Activated naive CD8-positive, alpha-beta T cell treated with anti-CD3 and anti-CD28 coated beads, Interleukin-2, amount 10 ng/mL, durations not matched to agents 7 days and 5 days (primary cell): ENCODE results near the gene KIAA2012. TPM values are rescaled to one million over a fixed set of nuclear protein-coding genes. Genes with fewer than 3 reads are reported as not detected.

ENCODE experiments used
- ATAC-seq: fragments of 150-1000 bp; cut with Tn5 transposase; one replicate; pipeline ENCODE4 v1.10.0; 2021; ENCODE audit warnings: low read depth, moderate library complexity
- POLR2A ChIA-PET: fragments of 350-600 bp; sonication (Branson Sonifier 250); formaldehyde crosslinking; loops from one replicate; lab custom pipeline; 2021; ENCODE audit warnings: antibody characterized with exemption; lab: Charles Lee
- DNase-seq: peaks from one replicate; pipeline ENCODE4 v3.0.0; 2021
- H3K27ac Mint-ChIP-seq: one replicate; pipeline ENCODE4 v1.8.0; 2022; ENCODE audit warnings: mild to moderate bottlenecking, mixed read lengths
- H3K27me3 Mint-ChIP-seq: one replicate; pipeline ENCODE4 v1.8.0; 2022; ENCODE audit warnings: mild to moderate bottlenecking, moderate library complexity, mixed read lengths
- H3K36me3 Mint-ChIP-seq: one replicate; pipeline ENCODE4 v1.8.0; 2021; ENCODE audit warnings: mild to moderate bottlenecking, mixed read lengths
- H3K4me1 Mint-ChIP-seq: one replicate; pipeline ENCODE4 v1.8.0; 2021; ENCODE audit warnings: mixed read lengths
- H3K4me3 Mint-ChIP-seq: one replicate; pipeline ENCODE4 v1.8.0; 2022; ENCODE audit warnings: mild to moderate bottlenecking, moderate library complexity, mixed read lengths
- H3K9me3 Mint-ChIP-seq: one replicate; pipeline ENCODE4 v1.8.0; 2021; ENCODE audit warnings: mixed read lengths
- total RNA-seq, 2 experiments: library from RNA; stranded (reverse); gene quantifications; one replicate each; pipeline ENCODE4 v1.2.3, GENCODE V29; 2021

The KIAA2012 gene
- total RNA-seq, 2 experiments from 2014 or later: not detected

DNA sequence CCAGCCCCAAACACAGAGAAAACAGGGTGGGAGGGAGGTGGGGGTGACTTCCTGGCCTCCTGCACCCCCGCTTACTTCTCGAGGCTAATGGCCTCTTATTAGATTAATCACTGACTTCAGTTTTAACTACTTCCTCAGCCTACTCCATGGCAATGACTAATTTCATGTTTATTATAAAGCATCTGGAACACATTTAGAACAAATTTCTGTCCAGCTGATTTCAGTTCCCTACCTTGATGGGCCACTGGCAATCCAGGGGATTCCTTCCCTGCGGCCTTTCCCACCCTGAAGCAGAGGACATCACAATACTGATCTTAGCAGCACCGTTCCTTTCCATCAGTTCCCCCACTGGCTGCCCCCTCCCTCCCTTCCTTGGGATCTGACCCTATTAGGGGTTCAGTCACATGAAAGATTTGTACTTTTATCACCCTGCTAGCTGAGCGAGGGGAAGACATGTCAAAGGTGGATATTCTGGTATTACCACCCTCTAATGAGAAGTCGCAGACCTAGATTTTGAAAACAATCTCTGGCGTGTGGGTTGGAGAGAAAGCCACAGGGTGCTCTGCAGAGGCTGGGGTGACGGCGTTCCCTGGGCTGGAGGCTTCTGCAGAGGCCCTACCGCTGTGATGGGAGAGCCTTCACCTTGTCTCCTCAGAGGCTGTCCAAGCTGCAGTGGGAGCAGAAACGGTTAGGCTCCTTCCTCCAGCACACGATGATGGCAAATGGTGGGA is 67.6 kb downstream of the KIAA2012 start:
- H3K4me3 Mint-ChIP-seq: no peak overlapping the region

DNA sequence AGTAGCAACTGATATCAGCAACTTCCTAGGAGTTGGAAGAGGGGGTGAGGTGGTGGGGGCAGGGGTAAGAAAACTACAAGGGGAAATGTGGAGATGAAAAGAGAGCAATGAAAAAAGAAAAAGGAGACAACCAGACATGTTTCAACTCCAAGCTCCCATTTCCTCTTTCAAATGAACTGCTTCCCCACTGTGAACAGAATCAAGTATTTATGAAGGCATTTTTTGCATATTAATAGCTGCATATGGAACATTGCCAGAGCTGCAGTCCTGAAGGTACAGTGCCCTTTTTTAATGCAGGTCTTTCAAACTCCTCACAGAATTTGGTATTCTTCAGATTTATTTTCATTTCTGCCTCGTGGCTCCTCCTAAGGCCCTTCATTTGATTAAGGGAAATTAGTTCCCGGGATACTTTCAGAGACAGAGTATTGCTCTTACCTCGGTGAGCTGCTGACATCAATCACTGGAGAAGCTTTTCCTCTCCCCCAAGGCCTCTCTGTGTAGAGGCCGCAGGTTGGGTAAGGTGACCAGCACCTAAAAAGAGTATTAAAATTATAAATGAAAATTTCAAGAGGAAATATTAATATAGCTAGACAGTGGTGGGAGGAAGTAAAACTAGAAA is 68.4 kb downstream of the KIAA2012 start:
- ATAC-seq (no peak), DNase-seq (no peak)
- no peak overlapping the region for H3K27ac Mint-ChIP-seq
- H3K4me1 Mint-ChIP-seq: peaks cover 3% of the 10 kb centered on the region
- no peak overlapping the region for H3K4me3 Mint-ChIP-seq
- POLR2A ChIA-PET: no interaction called here
- peaks cover 16% of the 10 kb centered on the region for H3K27me3 Mint-ChIP-seq
- H3K36me3 Mint-ChIP-seq: no peaks in the 10 kb centered on the region
- H3K9me3 Mint-ChIP-seq: no peaks in the 10 kb centered on the region

More for the DNA sequence above, 67.6 kb downstream of the KIAA2012 start:
- no peaks in the 10 kb centered on the region for H3K9me3 Mint-ChIP-seq
- DNase-seq: no peak
- ATAC-seq: no peak
- POLR2A ChIA-PET: no interaction called here
- no peaks in the 10 kb centered on the region for H3K36me3 Mint-ChIP-seq
- peaks cover 16% of the 10 kb centered on the region for H3K27me3 Mint-ChIP-seq
- no peak overlapping the region for H3K27ac Mint-ChIP-seq
- peaks cover 3% of the 10 kb centered on the region for H3K4me1 Mint-ChIP-seq

DNA sequence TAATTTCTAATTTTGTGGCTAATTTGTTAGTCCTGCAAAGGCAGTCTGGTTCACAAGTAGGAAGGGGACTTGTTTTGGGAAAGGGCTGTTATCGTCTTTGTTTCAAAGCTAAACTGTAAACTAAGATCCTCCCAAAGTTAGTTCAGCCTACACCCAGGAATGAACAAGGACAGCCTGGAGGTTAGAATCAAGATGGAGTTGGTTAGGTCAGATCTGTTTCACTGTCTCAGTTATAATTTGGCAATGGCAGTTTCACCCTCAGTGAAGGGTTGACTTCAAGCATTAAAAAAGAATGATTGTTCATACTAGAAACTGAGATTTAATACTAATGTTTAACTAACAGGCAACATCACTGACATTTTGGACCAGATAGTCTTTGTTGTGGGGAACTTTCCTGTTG is 69.5 kb downstream of the KIAA2012 start:
- Mint-ChIP-seq H3K27ac (no peak overlapping the region), H3K4me3 (no peak overlapping the region), H3K9me3 (no peaks in the 10 kb centered on the region), H3K4me1 (peaks cover 3% of the 10 kb centered on the region), H3K36me3 (no peaks in the 10 kb centered on the region), H3K27me3 (peaks cover 19% of the 10 kb centered on the region)
- POLR2A ChIA-PET: no interaction called here
- DNase-seq: no peak
- no peak for ATAC-seq

DNA sequence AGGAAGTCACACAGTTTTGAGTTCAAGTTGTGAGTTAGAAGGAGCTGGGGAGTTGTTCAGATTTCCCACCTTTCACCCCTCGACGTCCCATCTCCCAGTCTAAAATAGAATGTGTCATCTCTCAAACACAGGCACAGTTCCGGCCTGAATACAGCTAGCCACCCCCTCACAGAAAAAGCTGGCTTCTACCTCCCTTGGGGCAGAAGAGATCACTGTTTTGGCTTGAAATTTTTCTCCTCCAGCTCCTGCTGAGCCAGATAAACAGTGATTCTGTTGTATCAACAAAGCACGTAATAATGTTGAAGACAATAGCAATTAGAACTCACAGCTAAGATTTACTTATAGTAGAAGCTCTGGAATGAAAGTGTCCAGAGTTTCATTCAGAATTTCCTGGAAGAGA is 74.7 kb downstream of the KIAA2012 start:
- ATAC-seq (no peak), DNase-seq (no peak)
- Mint-ChIP-seq H3K27ac (no peak overlapping the region), H3K4me3 (no peak overlapping the region), H3K9me3 (no peaks in the 10 kb centered on the region), H3K36me3 (no peaks in the 10 kb centered on the region), H3K4me1 (peaks cover 3% of the 10 kb centered on the region), H3K27me3 (peaks cover 39% of the 10 kb centered on the region)
- POLR2A ChIA-PET: no interaction called here

DNA sequence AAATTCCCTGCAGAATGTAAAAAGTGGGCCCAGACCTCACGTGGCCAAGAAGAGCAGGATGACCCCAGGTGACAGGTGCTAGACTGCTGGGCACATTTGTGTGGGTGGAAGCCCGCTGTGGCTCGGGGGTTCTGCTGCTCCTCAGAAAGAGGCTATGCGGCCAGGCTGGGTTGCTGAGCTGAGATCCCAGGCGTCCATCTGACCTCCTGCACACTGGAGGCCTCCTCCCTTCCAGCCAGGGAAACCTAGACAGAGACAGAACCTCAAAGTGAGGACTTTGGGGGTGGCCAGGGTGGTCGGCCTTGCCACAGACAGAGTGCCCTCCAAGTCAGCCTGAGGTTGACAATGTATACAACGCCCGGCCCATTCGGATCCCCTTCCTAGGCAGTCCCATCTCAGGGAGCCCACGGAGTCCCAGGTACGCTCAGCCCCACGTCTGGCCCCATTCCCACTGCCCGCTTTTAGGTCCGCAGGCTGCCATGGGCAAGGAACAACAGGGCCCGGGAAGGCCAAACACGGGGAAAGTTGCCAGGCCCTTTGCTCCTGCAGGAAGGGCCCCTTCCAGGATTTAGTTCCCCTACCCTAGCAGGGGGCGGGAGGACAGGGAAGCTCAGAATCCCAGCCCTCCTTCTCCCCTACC is 75.6 kb downstream of the KIAA2012 start:
- peaks cover 3% of the 10 kb centered on the region for H3K4me1 Mint-ChIP-seq
- H3K27ac Mint-ChIP-seq: no peak overlapping the region
- DNase-seq: no peak
- ATAC-seq: no peak
- H3K27me3 Mint-ChIP-seq: peaks cover 39% of the 10 kb centered on the region
- peaks cover 3% of the 10 kb centered on the region for H3K9me3 Mint-ChIP-seq
- POLR2A ChIA-PET: no interaction called here
- no peaks in the 10 kb centered on the region for H3K36me3 Mint-ChIP-seq
- no peak overlapping the region for H3K4me3 Mint-ChIP-seq

DNA sequence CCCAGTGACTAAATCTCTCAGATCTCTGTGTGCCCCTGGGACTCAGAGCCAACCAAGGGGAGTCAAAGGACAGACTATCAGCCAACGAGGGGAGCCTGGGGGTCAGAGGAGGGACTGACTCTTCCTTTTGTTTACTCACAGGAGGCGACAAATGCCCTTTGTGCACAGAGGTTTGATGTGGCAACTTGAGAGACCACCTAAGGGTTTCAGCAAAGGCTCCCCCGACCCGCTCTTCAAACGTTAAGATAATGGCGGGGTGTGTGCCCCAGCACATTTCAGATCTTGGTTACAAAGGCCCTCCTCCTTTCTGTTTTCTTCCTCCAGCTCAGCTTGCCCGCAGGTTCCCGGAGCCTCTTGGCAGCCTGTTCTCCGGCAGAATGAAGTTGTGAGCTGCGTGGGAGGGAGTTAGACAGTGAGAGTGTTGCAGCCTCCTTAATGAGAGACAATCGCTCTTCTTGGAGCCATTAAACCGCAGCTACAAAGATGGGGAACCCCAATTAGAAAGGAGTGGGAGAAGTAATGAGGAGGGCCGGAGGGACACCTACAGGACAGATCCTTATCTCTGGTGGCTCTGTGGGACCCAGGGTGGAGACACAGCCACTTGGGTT is 76.2 kb downstream of the KIAA2012 start:
- H3K4me3 Mint-ChIP-seq: no peak overlapping the region
- H3K27me3 Mint-ChIP-seq: peaks cover 36% of the 10 kb centered on the region
- H3K9me3 Mint-ChIP-seq: peaks cover 3% of the 10 kb centered on the region
- H3K27ac Mint-ChIP-seq: no peak overlapping the region
- ATAC-seq (no peak), DNase-seq (no peak)
- POLR2A ChIA-PET: no interaction called here
- H3K4me1 Mint-ChIP-seq: peaks cover 3% of the 10 kb centered on the region
- no peaks in the 10 kb centered on the region for H3K36me3 Mint-ChIP-seq

DNA sequence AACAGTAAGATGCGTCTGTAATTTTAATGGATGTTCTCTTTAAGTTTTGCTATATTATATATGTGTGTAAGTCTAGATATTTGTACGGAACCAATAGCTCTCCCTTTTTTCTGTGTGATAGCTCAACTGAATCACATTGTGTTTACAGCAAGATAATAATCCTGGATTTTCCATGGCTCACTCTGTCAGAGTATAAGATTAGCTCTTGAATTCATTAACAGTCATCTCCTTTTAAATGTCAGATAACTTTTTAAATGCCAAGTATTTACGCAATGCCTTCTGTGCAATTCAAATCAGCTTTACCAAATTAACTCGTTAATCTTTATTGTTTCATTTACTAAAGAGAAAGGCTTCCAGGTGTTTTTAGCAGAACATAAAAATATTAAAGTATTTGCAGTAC is 76.9 kb downstream of the KIAA2012 start:
- Mint-ChIP-seq H3K4me3 (no peak overlapping the region), H3K9me3 (peaks cover 3% of the 10 kb centered on the region), H3K4me1 (no peaks in the 10 kb centered on the region), H3K27ac (no peak overlapping the region), H3K27me3 (peaks cover 30% of the 10 kb centered on the region), H3K36me3 (no peaks in the 10 kb centered on the region)
- DNase-seq (no peak), ATAC-seq (no peak)
- POLR2A ChIA-PET: no interaction called here

DNA sequence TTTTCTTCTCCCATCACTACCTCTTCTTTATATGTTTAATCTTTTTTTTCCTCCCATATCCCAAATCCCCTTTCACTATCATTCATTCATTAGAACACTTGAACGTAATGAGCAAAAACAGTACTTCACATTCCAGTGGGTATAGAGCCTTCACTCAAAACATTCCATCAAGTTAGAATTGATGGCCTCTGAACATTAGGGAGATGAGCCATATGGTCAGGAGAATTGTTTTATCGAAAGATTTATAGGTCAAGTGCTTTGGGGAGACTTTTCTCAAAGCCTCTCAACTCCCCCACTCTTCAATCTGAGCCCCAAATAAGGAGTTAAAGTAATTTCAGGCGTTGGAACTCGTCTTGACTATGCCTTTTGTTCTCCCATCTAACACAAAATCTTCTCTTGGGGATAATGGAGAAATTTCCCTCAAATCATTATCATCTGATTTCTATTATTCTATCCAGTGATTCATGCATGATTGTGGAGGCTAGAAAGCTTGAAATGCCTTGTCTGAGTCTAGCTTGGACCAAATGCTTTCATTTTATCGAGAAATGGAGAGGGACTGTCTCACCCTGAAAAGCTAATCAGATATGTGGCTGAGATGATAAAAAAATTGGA is 79.2 kb downstream of the KIAA2012 start:
- H3K4me3 Mint-ChIP-seq: no peak overlapping the region
- POLR2A ChIA-PET: no interaction called here
- peaks cover 3% of the 10 kb centered on the region for H3K9me3 Mint-ChIP-seq
- no peak overlapping the region for H3K27ac Mint-ChIP-seq
- no peaks in the 10 kb centered on the region for H3K36me3 Mint-ChIP-seq
- no peak for DNase-seq
- no peak for ATAC-seq
- H3K4me1 Mint-ChIP-seq: no peaks in the 10 kb centered on the region
- H3K27me3 Mint-ChIP-seq: peaks cover 28% of the 10 kb centered on the region

DNA sequence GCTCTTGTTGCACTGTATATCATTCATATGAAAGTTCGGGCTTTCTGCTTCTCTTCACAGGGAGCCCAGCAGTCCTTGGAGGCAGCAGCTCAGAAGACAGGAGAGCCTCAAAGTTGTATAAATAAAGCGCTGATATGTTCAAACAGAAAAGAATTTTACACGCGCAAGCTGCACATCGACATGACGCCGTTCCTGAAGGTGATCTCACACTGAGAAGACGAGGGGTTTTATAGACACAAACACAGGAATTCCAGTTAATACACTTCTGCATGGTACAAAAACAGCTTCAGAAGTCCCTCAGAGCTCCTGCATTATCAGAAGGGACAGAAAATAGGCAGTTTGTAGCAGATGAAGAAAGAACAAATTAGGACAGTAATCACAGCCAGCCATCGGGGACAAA is 81.6 kb downstream of the KIAA2012 start:
- H3K4me3 Mint-ChIP-seq: no peak overlapping the region
- ATAC-seq (no peak), DNase-seq (no peak)
- H3K36me3 Mint-ChIP-seq: no peaks in the 10 kb centered on the region
- H3K9me3 Mint-ChIP-seq: peaks cover 3% of the 10 kb centered on the region
- POLR2A ChIA-PET: no interaction called here
- H3K27me3 Mint-ChIP-seq: peaks cover 30% of the 10 kb centered on the region
- H3K27ac Mint-ChIP-seq: no peak overlapping the region
- H3K4me1 Mint-ChIP-seq: no peaks in the 10 kb centered on the region

DNA sequence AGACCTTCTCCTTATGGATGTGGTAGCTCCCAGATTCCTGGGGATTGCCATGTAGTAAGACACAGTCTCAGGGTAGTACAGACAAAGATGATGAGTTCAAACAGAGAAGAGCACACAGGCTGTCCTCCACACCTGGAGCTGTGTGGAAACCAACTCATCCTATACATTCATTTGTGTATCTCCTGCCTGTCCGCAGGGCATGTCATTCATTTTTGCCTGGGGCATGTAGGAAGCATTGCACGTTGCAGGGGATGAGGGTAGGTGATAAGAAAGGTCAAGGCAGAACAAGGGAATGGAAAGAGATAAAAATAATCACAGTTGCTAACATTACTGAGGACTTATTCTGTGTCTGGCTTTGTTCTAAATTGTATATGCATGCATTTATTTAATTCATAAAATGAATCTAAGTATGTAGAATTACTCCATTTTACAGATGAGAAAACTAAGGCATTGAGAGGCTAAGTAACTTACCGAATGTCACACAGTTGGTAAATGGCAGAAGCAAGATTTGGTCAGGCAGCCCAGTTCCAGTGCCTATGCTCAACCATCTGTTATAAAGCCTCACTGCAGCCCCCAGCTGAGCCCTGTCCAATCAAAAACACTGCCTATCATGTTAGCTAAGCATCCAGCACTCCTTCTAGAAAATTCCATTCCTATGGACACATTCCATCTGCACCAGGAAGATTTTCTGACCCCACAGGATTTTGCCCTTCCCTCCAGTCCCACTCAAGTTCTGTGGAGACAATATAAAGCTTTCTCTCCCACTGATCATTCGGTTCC is 84.3 kb downstream of the KIAA2012 start:
- Mint-ChIP-seq H3K4me1 (no peaks in the 10 kb centered on the region), H3K27ac (no peak overlapping the region), H3K36me3 (no peaks in the 10 kb centered on the region), H3K27me3 (peaks cover 13% of the 10 kb centered on the region), H3K9me3 (peaks cover 3% of the 10 kb centered on the region), H3K4me3 (no peak overlapping the region)
- DNase-seq (no peak), ATAC-seq (no peak)
- POLR2A ChIA-PET: no interaction called here

DNA sequence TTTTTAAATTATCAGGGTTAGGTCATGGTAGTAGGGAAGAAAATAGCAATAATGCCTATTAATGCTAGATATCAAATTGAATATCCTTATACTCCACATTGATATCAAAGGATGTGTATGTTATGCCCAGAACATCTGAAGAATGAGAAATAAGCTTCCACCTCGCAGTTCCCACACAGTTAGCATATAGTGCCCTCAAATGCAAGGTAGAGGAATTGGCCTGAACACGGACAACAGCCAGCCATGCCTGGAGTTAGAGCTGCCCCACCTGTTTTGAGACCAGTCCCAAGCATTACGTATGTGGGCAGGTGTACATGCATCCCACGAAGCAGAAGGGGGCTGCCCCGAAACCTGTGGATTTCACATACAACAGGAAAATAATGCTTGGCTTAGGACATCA is 85.7 kb downstream of the KIAA2012 start:
- Mint-ChIP-seq H3K27ac (no peak overlapping the region), H3K27me3 (peaks cover 3% of the 10 kb centered on the region), H3K4me3 (no peak overlapping the region), H3K4me1 (no peaks in the 10 kb centered on the region), H3K9me3 (no peaks in the 10 kb centered on the region), H3K36me3 (no peaks in the 10 kb centered on the region)
- ATAC-seq: no peak
- no peak for DNase-seq
- POLR2A ChIA-PET: no interaction called here

DNA sequence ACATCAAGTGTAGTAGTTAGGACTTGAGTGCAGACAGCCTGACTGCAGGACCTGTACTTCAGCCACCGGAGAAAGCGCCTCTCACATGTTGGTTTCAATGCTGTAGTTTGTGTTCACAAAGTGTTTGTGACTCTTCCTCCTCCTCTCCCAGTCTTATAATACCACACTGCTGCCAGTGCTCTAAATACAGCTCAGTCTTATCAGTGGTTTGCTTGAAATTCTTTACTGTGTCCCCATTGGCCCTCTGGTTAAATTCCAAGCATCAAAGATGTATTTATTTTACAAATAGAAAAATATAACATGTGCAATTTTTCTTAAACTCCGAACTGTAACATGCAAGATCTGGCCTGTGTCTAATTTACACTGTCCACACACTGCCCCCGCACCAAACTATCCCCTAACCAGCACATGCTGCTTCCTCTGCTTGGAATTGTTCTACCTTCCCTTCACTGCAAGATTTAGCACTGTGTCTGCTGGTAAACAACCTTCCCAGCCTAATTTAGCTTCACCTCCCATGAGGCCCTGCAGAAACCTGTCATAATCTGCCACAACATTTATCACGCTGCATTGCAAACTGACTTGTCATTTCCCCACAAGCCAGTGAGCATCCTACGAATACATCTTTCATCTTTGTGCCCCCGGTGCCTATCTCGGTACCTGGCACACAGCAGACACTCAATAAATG is 88.2 kb downstream of the KIAA2012 start:
- no peaks in the 10 kb centered on the region for H3K4me1 Mint-ChIP-seq
- POLR2A ChIA-PET: no interaction called here
- no peak overlapping the region for H3K27ac Mint-ChIP-seq
- DNase-seq: no peak
- no peaks in the 10 kb centered on the region for H3K9me3 Mint-ChIP-seq
- no peak for ATAC-seq
- H3K36me3 Mint-ChIP-seq: no peaks in the 10 kb centered on the region
- no peak overlapping the region for H3K4me3 Mint-ChIP-seq
- H3K27me3 Mint-ChIP-seq: peaks cover 3% of the 10 kb centered on the region
